Measurements from ENCODE around the gene BCL2L1. TPM values are rescaled to one million over a fixed set of nuclear protein-coding genes. Genes with fewer than 3 reads are reported as not detected.

The BCL2L1 gene
- total RNA-seq, 1 donor from 2014 or later, result 313 TPM

GRCh38 chr20:31667315-31668285, 55.1 kb downstream of the BCL2L1 start:
- no peak overlapping the region for H3K4me3 Mint-ChIP-seq (ENCODE audit: low read depth)
- H3K27ac Mint-ChIP-seq, result peak overlapping the region; percentile 83
- H3K36me3 Mint-ChIP-seq (ENCODE audit: low read depth), result peaks cover 87% of the 10 kb centered on the region
- no peak for DNase-seq (ENCODE audit: low spot score)
- no peaks in the 10 kb centered on the region for H3K9me3 Mint-ChIP-seq
- intact Hi-C loops (cut with micrococcal nuclease), result no loop called here
- no peaks in the 10 kb centered on the region for H3K27me3 Mint-ChIP-seq (ENCODE audit: low read depth)
- peaks cover 59% of the 10 kb centered on the region for H3K4me1 Mint-ChIP-seq (ENCODE audit: low read depth)

DNA sequence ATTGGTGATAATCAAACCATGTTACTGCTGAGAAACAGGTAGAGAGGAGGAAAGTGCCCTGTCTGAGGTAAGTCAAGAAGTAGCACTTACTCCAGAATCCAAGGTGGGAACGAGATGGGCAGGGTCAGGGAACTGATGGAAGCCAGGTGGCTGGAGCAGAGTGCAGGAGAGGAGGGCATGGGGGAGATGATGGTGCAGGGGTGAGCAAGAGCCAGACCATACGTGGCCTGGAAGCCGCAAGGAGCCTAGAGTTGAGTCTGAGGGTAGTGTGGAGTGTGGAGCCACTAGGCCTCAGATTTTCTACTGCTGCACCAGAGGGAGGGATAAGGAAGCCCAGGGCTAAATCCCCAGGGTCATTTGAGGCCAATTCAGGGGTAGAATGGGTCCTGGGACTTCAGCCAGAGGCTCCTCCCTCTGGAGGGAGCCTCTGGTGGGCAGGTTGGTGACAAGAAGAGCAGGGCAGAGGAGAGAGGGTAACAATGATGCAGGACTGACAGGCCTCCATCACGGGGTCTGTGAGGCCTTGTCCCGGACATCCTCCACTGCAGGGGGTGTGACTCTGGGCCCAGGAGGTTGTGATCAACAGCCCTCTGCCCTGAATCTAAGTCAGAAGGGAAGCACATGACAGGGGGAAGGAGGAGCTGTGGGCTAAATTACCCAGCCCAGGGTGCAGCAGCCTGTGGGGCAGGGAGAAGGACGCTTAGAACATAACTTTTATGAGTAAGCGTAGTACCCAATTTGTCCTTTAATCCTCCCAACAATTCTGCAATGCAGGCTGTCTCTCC, 56.2 kb downstream of the BCL2L1 start:
- intact Hi-C loops (cut with micrococcal nuclease), result no loop called here
- Mint-ChIP-seq H3K9me3 (no peaks in the 10 kb centered on the region), H3K4me3 (ENCODE audit: low read depth) (no peak overlapping the region), H3K27me3 (ENCODE audit: low read depth) (no peaks in the 10 kb centered on the region), H3K4me1 (ENCODE audit: low read depth) (peaks cover 63% of the 10 kb centered on the region), H3K36me3 (ENCODE audit: low read depth) (peaks cover 87% of the 10 kb centered on the region), H3K27ac (peak overlapping the region; percentile 71)
- DNase-seq (ENCODE audit: low spot score), result peak; percentile 30

GRCh38 chr20:31665753-31666152, 56.9 kb downstream of the BCL2L1 start:
- Mint-ChIP-seq H3K27me3 (ENCODE audit: low read depth) (no peaks in the 10 kb centered on the region), H3K4me3 (ENCODE audit: low read depth) (no peak overlapping the region), H3K36me3 (ENCODE audit: low read depth) (peaks cover 87% of the 10 kb centered on the region), H3K27ac (peak overlapping the region; percentile 47), H3K9me3 (no peaks in the 10 kb centered on the region), H3K4me1 (ENCODE audit: low read depth) (peaks cover 62% of the 10 kb centered on the region)
- intact Hi-C loops (cut with micrococcal nuclease), result no loop called here
- DNase-seq (ENCODE audit: low spot score), result no peak

GRCh38 chr20:31664696-31665354, 57.8 kb downstream of the BCL2L1 start:
- H3K4me3 Mint-ChIP-seq (ENCODE audit: low read depth), result no peak overlapping the region
- no peak for DNase-seq (ENCODE audit: low spot score)
- peaks cover 56% of the 10 kb centered on the region for H3K4me1 Mint-ChIP-seq (ENCODE audit: low read depth)
- H3K36me3 Mint-ChIP-seq (ENCODE audit: low read depth), result peaks cover 83% of the 10 kb centered on the region
- H3K9me3 Mint-ChIP-seq, result no peaks in the 10 kb centered on the region
- H3K27me3 Mint-ChIP-seq (ENCODE audit: low read depth), result no peaks in the 10 kb centered on the region
- intact Hi-C loops (cut with micrococcal nuclease), result no loop called here
- peak overlapping the region; percentile 52 for H3K27ac Mint-ChIP-seq

DNA sequence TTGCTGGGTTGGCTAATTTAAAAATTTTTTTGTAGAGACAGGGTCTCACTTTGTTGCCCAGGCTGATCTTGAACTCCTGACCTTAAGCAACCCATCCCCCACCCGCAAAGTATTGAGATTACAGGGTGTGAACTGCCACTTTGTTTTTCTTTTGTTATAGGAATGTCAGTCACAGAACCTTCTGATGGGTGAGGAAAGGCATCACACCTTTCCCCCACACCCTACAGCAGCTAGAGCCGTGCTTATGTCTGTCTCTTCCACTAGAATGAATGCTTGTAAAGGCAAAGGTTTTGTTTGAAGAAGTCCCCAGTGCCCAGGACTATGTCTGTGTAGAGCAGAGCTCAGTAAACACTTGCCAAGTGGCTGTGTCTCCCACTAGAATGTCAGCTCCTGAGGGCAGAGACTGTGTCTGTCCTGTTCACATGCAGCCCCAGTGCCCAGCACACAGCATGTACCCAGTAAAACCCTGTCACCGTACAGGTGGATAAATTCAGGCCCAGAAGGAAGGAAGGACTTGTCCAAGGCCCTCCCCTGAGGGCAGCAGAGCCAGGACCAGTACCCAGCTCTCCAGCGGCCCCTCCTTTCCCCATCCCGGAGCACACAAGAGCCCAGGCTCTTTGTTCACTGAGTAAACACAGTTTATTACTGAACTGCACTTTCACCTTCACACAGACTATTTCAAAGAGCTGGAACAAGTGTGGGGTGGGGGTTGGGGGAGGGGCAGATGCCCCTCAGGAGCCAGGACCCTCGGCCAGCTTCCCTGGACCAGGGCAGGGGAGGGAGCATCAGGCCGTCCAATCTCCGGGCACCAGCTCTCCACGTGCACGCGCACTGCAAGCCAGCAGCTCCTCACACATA, 58.6 kb downstream of the BCL2L1 start:
- intact Hi-C loops (cut with micrococcal nuclease), result loop anchor here (2.0 kb wide), 1 partner anchor 13 kb away; no protein-coding TSS in a partner anchor
- H3K27me3 Mint-ChIP-seq (ENCODE audit: low read depth), result no peaks in the 10 kb centered on the region
- peaks cover 76% of the 10 kb centered on the region for H3K36me3 Mint-ChIP-seq (ENCODE audit: low read depth)
- peak overlapping the region; percentile 77 for H3K27ac Mint-ChIP-seq
- H3K4me3 Mint-ChIP-seq (ENCODE audit: low read depth), result no peak overlapping the region
- peaks cover 49% of the 10 kb centered on the region for H3K4me1 Mint-ChIP-seq (ENCODE audit: low read depth)
- H3K9me3 Mint-ChIP-seq, result no peaks in the 10 kb centered on the region
- no peak for DNase-seq (ENCODE audit: low spot score)

GRCh38 chr20:31663524-31663837, 59.2 kb downstream of the BCL2L1 start:
- Mint-ChIP-seq H3K27ac (no peak overlapping the region), H3K36me3 (ENCODE audit: low read depth) (peaks cover 71% of the 10 kb centered on the region), H3K9me3 (no peaks in the 10 kb centered on the region), H3K4me3 (ENCODE audit: low read depth) (no peak overlapping the region), H3K27me3 (ENCODE audit: low read depth) (no peaks in the 10 kb centered on the region), H3K4me1 (ENCODE audit: low read depth) (peaks cover 49% of the 10 kb centered on the region)
- intact Hi-C loops (cut with micrococcal nuclease), result loop anchor here (2.0 kb wide), 1 partner anchor 13 kb away; no protein-coding TSS in a partner anchor
- no peak for DNase-seq (ENCODE audit: low spot score)

GRCh38 chr20:31662372-31662854, 60.3 kb downstream of the BCL2L1 start:
- peaks cover 41% of the 10 kb centered on the region for H3K4me1 Mint-ChIP-seq (ENCODE audit: low read depth)
- H3K9me3 Mint-ChIP-seq, result no peaks in the 10 kb centered on the region
- peaks cover 64% of the 10 kb centered on the region for H3K36me3 Mint-ChIP-seq (ENCODE audit: low read depth)

GRCh38 chr20:31661625-31662371, 60.9 kb downstream of the BCL2L1 start:
- H3K36me3 Mint-ChIP-seq (ENCODE audit: low read depth), result peaks cover 61% of the 10 kb centered on the region
- no peaks in the 10 kb centered on the region for H3K9me3 Mint-ChIP-seq
- intact Hi-C loops (cut with micrococcal nuclease), result loop anchor here (1.0 to 2.0 kb wide), 2 partner anchors 15 to 62 kb away; no protein-coding TSS in a partner anchor
- DNase-seq (ENCODE audit: low spot score), result peak; percentile 61
- no peaks in the 10 kb centered on the region for H3K27me3 Mint-ChIP-seq (ENCODE audit: low read depth)
- peaks cover 39% of the 10 kb centered on the region for H3K4me1 Mint-ChIP-seq (ENCODE audit: low read depth)
- peak overlapping the region; percentile 74 for H3K27ac Mint-ChIP-seq
- H3K4me3 Mint-ChIP-seq (ENCODE audit: low read depth), result peak overlapping the region; percentile 74

More at GRCh38 chr20:31662372-31662854, 60.3 kb downstream of the BCL2L1 start:
- H3K27me3 Mint-ChIP-seq (ENCODE audit: low read depth), result no peaks in the 10 kb centered on the region
- peak overlapping the region; percentile 74 for H3K4me3 Mint-ChIP-seq (ENCODE audit: low read depth)
- intact Hi-C loops (cut with micrococcal nuclease), result loop anchor here (2.0 kb wide), 1 partner anchor 14 kb away; no protein-coding TSS in a partner anchor
- DNase-seq (ENCODE audit: low spot score), result no peak
- H3K27ac Mint-ChIP-seq, result peak overlapping the region; percentile 74

- no peak for DNase-seq (ENCODE audit: low spot score)
- no peaks in the 10 kb centered on the region for H3K4me1 Mint-ChIP-seq (ENCODE audit: low read depth)
- no peak overlapping the region for H3K27ac Mint-ChIP-seq
- H3K4me3 Mint-ChIP-seq (ENCODE audit: low read depth), result no peak overlapping the region
- H3K9me3 Mint-ChIP-seq, result no peaks in the 10 kb centered on the region
- H3K36me3 Mint-ChIP-seq (ENCODE audit: low read depth), result peaks cover 3% of the 10 kb centered on the region
- H3K27me3 Mint-ChIP-seq (ENCODE audit: low read depth), result peaks cover 3% of the 10 kb centered on the region
- intact Hi-C loops (cut with micrococcal nuclease), result no loop called here
Observed at GRCh38 chr20:31654534-31654933, 68.1 kb downstream of the BCL2L1 start.

- H3K27ac Mint-ChIP-seq, result no peak overlapping the region
- H3K4me1 Mint-ChIP-seq (ENCODE audit: low read depth), result no peaks in the 10 kb centered on the region
- intact Hi-C loops (cut with micrococcal nuclease), result no loop called here
- peaks cover 3% of the 10 kb centered on the region for H3K36me3 Mint-ChIP-seq (ENCODE audit: low read depth)
- no peak overlapping the region for H3K4me3 Mint-ChIP-seq (ENCODE audit: low read depth)
- no peaks in the 10 kb centered on the region for H3K9me3 Mint-ChIP-seq
- peaks cover 3% of the 10 kb centered on the region for H3K27me3 Mint-ChIP-seq (ENCODE audit: low read depth)
- no peak for DNase-seq (ENCODE audit: low spot score)
Observed at GRCh38 chr20:31653561-31653960, 69.1 kb downstream of the BCL2L1 start.

GRCh38 chr20:31652917-31653396, 69.7 kb downstream of the BCL2L1 start:
- intact Hi-C loops (cut with micrococcal nuclease), result no loop called here
- H3K4me1 Mint-ChIP-seq (ENCODE audit: low read depth), result no peaks in the 10 kb centered on the region
- peaks cover 3% of the 10 kb centered on the region for H3K27me3 Mint-ChIP-seq (ENCODE audit: low read depth)
- no peak for DNase-seq (ENCODE audit: low spot score)
- H3K36me3 Mint-ChIP-seq (ENCODE audit: low read depth), result peaks cover 3% of the 10 kb centered on the region
- no peak overlapping the region for H3K27ac Mint-ChIP-seq
- no peaks in the 10 kb centered on the region for H3K9me3 Mint-ChIP-seq
- H3K4me3 Mint-ChIP-seq (ENCODE audit: low read depth), result no peak overlapping the region
